HG03139 (cell line): ENCODE results near the gene WASF2.
A peak's percentile ranks its signal among the peaks of the same experiment; 100 is the strongest.
"Not testable (repeated sequence)": the region's sequence is repeated elsewhere in the genome, so short reads cannot be mapped to it uniquely, and the experiment has no call there.

Experiments
- ATAC-seq: cut with Tn5 transposase; IDR thresholded peaks from one replicate; pipeline ENCODE4 v1.9.1; 2021; ENCODE audit not compliant: unreplicated experiment

WASF2 gene

GRCh38 chr1:27399251-27400025 is 90.5 kb downstream of the WASF2 start:
- no peak for ATAC-seq

- ATAC-seq = no peak
Observed at GRCh38 chr1:27398405-27399149, 91.4 kb downstream of the WASF2 start.

GRCh38 chr1:27397749-27398148 is 92.2 kb downstream of the WASF2 start:
- no peak for ATAC-seq

GRCh38 chr1:27397110-27397509 is 92.9 kb downstream of the WASF2 start:
- ATAC-seq = no peak

- ATAC-seq = no peak
Observed at GRCh38 chr1:27395441-27396195, 94.3 kb downstream of the WASF2 start.

- no peak for ATAC-seq
Observed at GRCh38 chr1:27394925-27395324, 95.0 kb downstream of the WASF2 start.

- no peak for ATAC-seq
Observed at GRCh38 chr1:27394282-27394658, 95.7 kb downstream of the WASF2 start.

GRCh38 chr1:27393641-27394281 is 96.2 kb downstream of the WASF2 start:
- no peak for ATAC-seq

- no peak for ATAC-seq
Observed at GRCh38 chr1:27392778-27393635, 97.0 kb downstream of the WASF2 start.

- peak; percentile 54 for ATAC-seq
Observed at GRCh38 chr1:27392096-27392777, 97.7 kb downstream of the WASF2 start, which contains the start of gene GPR3. Gene GPR3, plus strand, starts transcription at chr1:27392622. Its CDS starts 1,177 bp downstream, at chr1:27393799.

- no peak for ATAC-seq
Observed at GRCh38 chr1:27391511-27392095, 98.4 kb downstream of the WASF2 start.

GRCh38 chr1:27388337-27389005 is 101.5 kb downstream of the WASF2 start:
- no peak for ATAC-seq

GRCh38 chr1:27384797-27385196 is 105.2 kb downstream of the WASF2 start:
- ATAC-seq = not testable (repeated sequence)

GRCh38 chr1:27383661-27384060 is 106.3 kb downstream of the WASF2 start:
- no peak for ATAC-seq

- ATAC-seq = no peak
Observed at GRCh38 chr1:27383039-27383605, 106.8 kb downstream of the WASF2 start, which contains the start of gene CD164L2. Gene CD164L2, minus strand, starts transcription at chr1:27383333. Its CDS starts 94 bp downstream, at chr1:27383239.

GRCh38 chr1:27381969-27382762 is 107.8 kb downstream of the WASF2 start:
- ATAC-seq = no peak
